ENCODE data around the gene ATP23. TPM values are rescaled to one million over a fixed set of nuclear protein-coding genes. Genes with fewer than 3 reads are reported as not detected.

ATP23 gene
- polyA plus RNA-seq, 1 donor (not counting 4 experiments of a cell fraction or from before 2014, with no cell fraction given), result 12.2 TPM

GRCh38 chr12:57966536-57966935 is 25.2 kb downstream of the ATP23 start:
- dilution Hi-C loops (cut with MboI; ENCODE audit: extremely low pct_ligation_motif_present, low sequenced_read_pairs), result no loop called here
- Histone ChIP-seq H3K27me3 (ENCODE audit: control insufficient read depth, extremely low read depth, insufficient read depth, low read length) (no peaks in the 10 kb centered on the region), H2AFZ (ENCODE audit: control insufficient read depth, low read length) (no peak overlapping the region), H3K36me3 (ENCODE audit: control insufficient read depth in 2 of 2, extremely low read depth in 1 of 2, insufficient read depth in 2 of 2, low read length in 2 of 2) (no peaks in the 10 kb centered on the region), H3K9me3 (ENCODE audit: control insufficient read depth, low read depth, low read length) (no peaks in the 10 kb centered on the region), H3K9ac (ENCODE audit: control insufficient read depth, extremely low read depth, insufficient read depth, low read length) (no peak overlapping the region), H3K4me1 (ENCODE audit: control insufficient read depth, extremely low read depth, insufficient read depth, low read length) (no peaks in the 10 kb centered on the region), H3K9me1 (ENCODE audit: control insufficient read depth, extremely low read depth, insufficient read depth, low read length) (no peaks in the 10 kb centered on the region), H3K4me3 (ENCODE audit: control insufficient read depth in 2 of 3, extremely low read depth in 1 of 3, insufficient read depth in 2 of 3, low read depth in 1 of 3, low read length in 3 of 3) (no peak overlapping the region), H3K4me2 (ENCODE audit: control insufficient read depth, extremely low read depth, insufficient read depth, low read depth, low read length) (no peak overlapping the region), H4K20me1 (ENCODE audit: control insufficient read depth, extremely low read depth, insufficient read depth, low read length) (no peaks in the 10 kb centered on the region), H3K27ac (ENCODE audit: control insufficient read depth, insufficient read depth, low read length) (no peak overlapping the region), H3K79me2 (ENCODE audit: control insufficient read depth, insufficient read depth, low read length) (no peaks in the 10 kb centered on the region)
- TF ChIP-seq EZH2 (IDR thresholded peaks at IDR 0.05; ENCODE audit: low read length) (no peak), CTCF (optimal IDR thresholded peaks at IDR 0.05 in 1 of 3, IDR thresholded peaks at IDR 0.05 in 1 of 3, conservative IDR thresholded peaks at IDR 0.05 in 1 of 3; ENCODE audit: extremely low read depth in 1 of 3, insufficient read depth in 2 of 3, low read length in 3 of 3) (no peak)
- DNase-seq (ENCODE audit: low read depth, low spot score), result no peak
- no peak for FAIRE-seq

GRCh38 chr12:57983146-57983857 is 41.9 kb downstream of the ATP23 start:
- no peak overlapping the region for H3K27ac ChIP-seq (ENCODE audit: control insufficient read depth, insufficient read depth, low read length)
- DNase-seq (ENCODE audit: low read depth, low spot score), result peak; percentile 5
- H3K9me1 ChIP-seq (ENCODE audit: control insufficient read depth, extremely low read depth, insufficient read depth, low read length), result no peaks in the 10 kb centered on the region
- H4K20me1 ChIP-seq (ENCODE audit: control insufficient read depth, extremely low read depth, insufficient read depth, low read length), result no peaks in the 10 kb centered on the region
- H3K27me3 ChIP-seq (ENCODE audit: control insufficient read depth, extremely low read depth, insufficient read depth, low read length), result no peaks in the 10 kb centered on the region
- no peaks in the 10 kb centered on the region for H3K9me3 ChIP-seq (ENCODE audit: control insufficient read depth, low read depth, low read length)
- dilution Hi-C loops (cut with MboI; ENCODE audit: extremely low pct_ligation_motif_present, low sequenced_read_pairs), result no loop called here
- H3K4me3 ChIP-seq (ENCODE audit: control insufficient read depth in 2 of 3, extremely low read depth in 1 of 3, insufficient read depth in 2 of 3, low read depth in 1 of 3, low read length in 3 of 3), result no peak overlapping the region
- no peak overlapping the region for H2AFZ ChIP-seq (ENCODE audit: control insufficient read depth, low read length)
- no peaks in the 10 kb centered on the region for H3K79me2 ChIP-seq (ENCODE audit: control insufficient read depth, insufficient read depth, low read length)
- FAIRE-seq, result peak; percentile 13
- TF ChIP-seq EZH2 (IDR thresholded peaks at IDR 0.05; ENCODE audit: low read length) (no peak), CTCF (optimal IDR thresholded peaks at IDR 0.05 in 1 of 3, IDR thresholded peaks at IDR 0.05 in 1 of 3, conservative IDR thresholded peaks at IDR 0.05 in 1 of 3; ENCODE audit: extremely low read depth in 1 of 3, insufficient read depth in 2 of 3, low read length in 3 of 3) (peak in 2 of 3 experiments; percentile 52 to 55)
- no peak overlapping the region for H3K9ac ChIP-seq (ENCODE audit: control insufficient read depth, extremely low read depth, insufficient read depth, low read length)
- H3K4me1 ChIP-seq (ENCODE audit: control insufficient read depth, extremely low read depth, insufficient read depth, low read length), result no peaks in the 10 kb centered on the region
- H3K4me2 ChIP-seq (ENCODE audit: control insufficient read depth, extremely low read depth, insufficient read depth, low read depth, low read length), result no peak overlapping the region
- no peaks in the 10 kb centered on the region for H3K36me3 ChIP-seq (ENCODE audit: control insufficient read depth in 2 of 2, extremely low read depth in 1 of 2, insufficient read depth in 2 of 2, low read length in 2 of 2)

Data from keratinocyte (primary cell).